HepG2 (cell line): Measurements from ENCODE around the gene CHMP4B.

Experiments
- MEF2D ChIP-seq: sonication (generic); formaldehyde crosslinking; IDR thresholded peaks from 2 replicates; pipeline ENCODE4 v1.5.1; 2020; ENCODE audit warnings: mild to moderate bottlenecking, missing genetic modification reagents
- ZNF724P ChIP-seq: sonication (generic); formaldehyde crosslinking; IDR thresholded peaks from 2 replicates; pipeline ENCODE4 v1.8.0; 2022; ENCODE audit warnings: missing genetic modification reagents, borderline replicate concordance
- ZNF740 ChIP-seq: sonication (generic); formaldehyde crosslinking; IDR thresholded peaks from 2 replicates; pipeline ENCODE4 v1.4.0; 2020; ENCODE audit warnings: missing genetic modification reagents

- no peak for TF ChIP-seq ZNF740 (CRISPR knock-in tag)
- TF ChIP-seq MEF2D (CRISPR knock-in tag) = no peak
- no peak for TF ChIP-seq ZNF724P (CRISPR knock-in tag)
Observed at GRCh38 chr20:33772439-33772838, 38.7 kb upstream of the CHMP4B start.
